Activated B cell treated with CpG ODN at 0.5 μM for 24 hours (primary cell): ENCODE measurements around the gene RNF175. TPM values are rescaled to one million over a fixed set of nuclear protein-coding genes. Genes with fewer than 3 reads are reported as not detected.

Source experiments
- ATAC-seq: fragments of 200-7000 bp; cut with Tn5 transposase; one replicate; pipeline ENCODE4 v1.10.0; 2021; ENCODE audit warnings: low read depth, mild to moderate bottlenecking, moderate library complexity
- CTCF ChIA-PET: fragments of 350-600 bp; sonication (Branson Sonifier 250); formaldehyde crosslinking; loops from one replicate; lab custom pipeline; 2021; ENCODE audit warnings: antibody characterized with exemption; lab: Charles Lee
- POLR2A ChIA-PET: fragments of 350-600 bp; sonication (Branson Sonifier 250); formaldehyde crosslinking; loops from one replicate; lab custom pipeline; 2021; ENCODE audit warnings: antibody characterized with exemption; lab: Charles Lee
- DNase-seq: peaks from one replicate; pipeline ENCODE4 v3.0.0; 2022
- H3K27ac Mint-ChIP-seq: one replicate; pipeline ENCODE4 v1.8.0; 2020; ENCODE audit warnings: mixed read lengths
- H3K27me3 Mint-ChIP-seq: one replicate; pipeline ENCODE4 v1.8.0; 2021; ENCODE audit warnings: mixed read lengths
- H3K36me3 Mint-ChIP-seq: one replicate; pipeline ENCODE4 v1.8.0; 2021; ENCODE audit warnings: low read depth, mixed read lengths
- H3K4me1 Mint-ChIP-seq: one replicate; pipeline ENCODE4 v1.8.0; 2021; ENCODE audit warnings: mixed read lengths
- H3K4me3 Mint-ChIP-seq: one replicate; pipeline ENCODE4 v1.8.0; 2020; ENCODE audit warnings: mild to moderate bottlenecking, mixed read lengths
- H3K9me3 Mint-ChIP-seq: one replicate; pipeline ENCODE4 v1.8.0; 2020; ENCODE audit warnings: mixed read lengths
- CTCF ChIP-seq: fragments of 200-600 bp; IDR thresholded peaks from one replicate; pipeline ENCODE4 v1.8.0; 2022; ENCODE audit warnings: antibody characterized with exemption, mild to moderate bottlenecking
- intact Hi-C: fragments of 100-400 bp; cut with micrococcal nuclease; formaldehyde crosslinking; loops from one replicate; pipeline ENCODE4 v1.15.1; 2024
- total RNA-seq: library from RNA; stranded (reverse); gene quantifications from 2 replicates; pipeline ENCODE4 v1.2.3, GENCODE V29; 2022

Gene RNF175
- total RNA-seq, 1 donor from 2014 or later: not detected

GRCh38 chr4:153728151-153728550, 31.7 kb downstream of the RNF175 start:
- Mint-ChIP-seq H3K9me3 (no peaks in the 10 kb centered on the region), H3K4me3 (peak overlapping the region; percentile 44), H3K27me3 (no peaks in the 10 kb centered on the region), H3K27ac (peak overlapping the region; percentile 30), H3K4me1 (peaks cover 52% of the 10 kb centered on the region), H3K36me3 (no peaks in the 10 kb centered on the region)
- DNase-seq (no peak), ATAC-seq (peak; percentile 14)
- TF ChIP-seq CTCF: no peak
- intact Hi-C loops: loop anchor here (1.0 kb wide), 1 partner anchor 44 kb away; the partner anchor contains the start of gene TLR2
- ChIA-PET POLR2A (no interaction called here), CTCF (interaction anchor here (0.9 kb wide), 1 partner anchor 21 kb away, joined by 3 read pairs; no protein-coding TSS in a partner anchor)

GRCh38 chr4:153725831-153726154, 34.0 kb downstream of the RNF175 start:
- ChIA-PET CTCF (interaction anchor here (0.9 to 1.2 kb wide), 2 partner anchors 14 to 25 kb away, joined by 3 read pairs; no protein-coding TSS in a partner anchor), POLR2A (no interaction called here)
- Mint-ChIP-seq H3K36me3 (no peaks in the 10 kb centered on the region), H3K4me1 (peaks cover 52% of the 10 kb centered on the region), H3K4me3 (no peak overlapping the region), H3K27me3 (no peaks in the 10 kb centered on the region), H3K9me3 (no peaks in the 10 kb centered on the region), H3K27ac (no peak overlapping the region)
- intact Hi-C loops: no loop called here
- ATAC-seq: no peak
- no peak for TF ChIP-seq CTCF
- DNase-seq: no peak

GRCh38 chr4:153725136-153725830, 34.5 kb downstream of the RNF175 start:
- intact Hi-C loops: no loop called here
- DNase-seq (no peak), ATAC-seq (no peak)
- no peaks in the 10 kb centered on the region for H3K36me3 Mint-ChIP-seq
- H3K4me1 Mint-ChIP-seq: peaks cover 49% of the 10 kb centered on the region
- no peaks in the 10 kb centered on the region for H3K9me3 Mint-ChIP-seq
- H3K27ac Mint-ChIP-seq: no peak overlapping the region
- H3K27me3 Mint-ChIP-seq: no peaks in the 10 kb centered on the region
- ChIA-PET POLR2A (no interaction called here), CTCF (interaction anchor here (1.2 kb wide), 1 partner anchor 13 kb away, joined by 3 read pairs; no protein-coding TSS in a partner anchor)
- TF ChIP-seq CTCF: no peak
- no peak overlapping the region for H3K4me3 Mint-ChIP-seq

GRCh38 chr4:153724606-153725005, 35.2 kb downstream of the RNF175 start:
- H3K36me3 Mint-ChIP-seq: no peaks in the 10 kb centered on the region
- H3K27ac Mint-ChIP-seq: no peak overlapping the region
- no peak overlapping the region for H3K4me3 Mint-ChIP-seq
- no peaks in the 10 kb centered on the region for H3K9me3 Mint-ChIP-seq
- intact Hi-C loops: no loop called here
- no peak for ATAC-seq
- POLR2A ChIA-PET: interaction anchor here (0.6 kb wide), 1 partner anchor 1170 kb away, joined by 3 read pairs; no protein-coding TSS in a partner anchor
- no peak for DNase-seq
- no peaks in the 10 kb centered on the region for H3K27me3 Mint-ChIP-seq
- CTCF ChIA-PET: interaction anchor here (1.2 kb wide), 1 partner anchor 13 kb away, joined by 3 read pairs; no protein-coding TSS in a partner anchor
- peaks cover 43% of the 10 kb centered on the region for H3K4me1 Mint-ChIP-seq
- no peak for TF ChIP-seq CTCF

GRCh38 chr4:153722036-153722435, 37.8 kb downstream of the RNF175 start:
- Mint-ChIP-seq H3K27ac (no peak overlapping the region), H3K9me3 (no peaks in the 10 kb centered on the region), H3K4me1 (peaks cover 17% of the 10 kb centered on the region), H3K36me3 (no peaks in the 10 kb centered on the region), H3K4me3 (no peak overlapping the region), H3K27me3 (no peaks in the 10 kb centered on the region)
- POLR2A ChIA-PET: no interaction called here
- TF ChIP-seq CTCF: no peak
- DNase-seq (no peak), ATAC-seq (no peak)
- CTCF ChIA-PET: interaction anchor here (1.4 kb wide), 1 partner anchor 11 kb away, joined by 3 read pairs; no protein-coding TSS in a partner anchor
- intact Hi-C loops: no loop called here
